ENCODE data around the gene MSL3B.

The MSL3B gene

GRCh38 chr2:233867993-233868532, at the start of gene MSL3B:
Gene MSL3B (minus strand): TSS chr2:233868386.
- TF ChIP-seq EGR1 (IDR thresholded peaks at IDR 0.05) (no peak), MAX (IDR thresholded peaks at IDR 0.05) (peak; percentile 58; the same call in 1 of the 2 replicates)

- TF ChIP-seq NFIC (IDR thresholded peaks at IDR 0.05), result no peak
- no peak for TF ChIP-seq FOXM1 (IDR thresholded peaks at IDR 0.05; ENCODE audit: borderline replicate concordance, low read depth)
- no peak for TF ChIP-seq EGR1 (IDR thresholded peaks at IDR 0.05)
- no peak for TF ChIP-seq TAF1 (IDR thresholded peaks at IDR 0.05; ENCODE audit: low read depth)
These were observed 48.9 kb upstream of the MSL3B start, which contains the start of gene TRPM8 for GRCh38 chr2:233917116-233917515. Gene TRPM8 (plus strand): TSS chr2:233917373. CDS start chr2:233926538, 9,165 bp downstream.

GRCh38 chr2:233915128-233915527, 46.9 kb upstream of the MSL3B start:
- TF ChIP-seq TEAD4 (IDR thresholded peaks at IDR 0.05) (no peak), USF1 (IDR thresholded peaks at IDR 0.05) (no peak), RAD21 (IDR thresholded peaks at IDR 0.05; ENCODE audit: low read depth) (peak; percentile 40)

- peak; percentile 97 for TF ChIP-seq REST (IDR thresholded peaks at IDR 0.05; ENCODE audit: low read depth)
- no peak for TF ChIP-seq TCF12 (IDR thresholded peaks at IDR 0.05; ENCODE audit: low read depth)
These were observed 44.7 kb upstream of the MSL3B start for GRCh38 chr2:233912691-233913423.

GRCh38 chr2:233907627-233908026, 39.4 kb upstream of the MSL3B start:
- TF ChIP-seq MAX (IDR thresholded peaks at IDR 0.05) (no peak), CEBPB (IDR thresholded peaks at IDR 0.05) (no peak), NFIC (IDR thresholded peaks at IDR 0.05) (no peak), FOXM1 (IDR thresholded peaks at IDR 0.05; ENCODE audit: borderline replicate concordance, low read depth) (no peak), TEAD4 (IDR thresholded peaks at IDR 0.05) (no peak)

GRCh38 chr2:233905945-233906344, 37.8 kb upstream of the MSL3B start:
- no peak for TF ChIP-seq REST (IDR thresholded peaks at IDR 0.05; ENCODE audit: low read depth)
- no peak for TF ChIP-seq CREB1 (IDR thresholded peaks at IDR 0.05; ENCODE audit: low read depth)
- no peak for TF ChIP-seq CEBPB (IDR thresholded peaks at IDR 0.05)
- no peak for TF ChIP-seq USF1 (IDR thresholded peaks at IDR 0.05)
- TF ChIP-seq FOXM1 (IDR thresholded peaks at IDR 0.05; ENCODE audit: borderline replicate concordance, low read depth), result no peak
- TF ChIP-seq EP300 (IDR thresholded peaks at IDR 0.05; ENCODE audit: borderline replicate concordance), result no peak
- no peak for TF ChIP-seq TAF1 (IDR thresholded peaks at IDR 0.05; ENCODE audit: low read depth)
- no peak for TF ChIP-seq MAX (IDR thresholded peaks at IDR 0.05)
- no peak for TF ChIP-seq TCF12 (IDR thresholded peaks at IDR 0.05; ENCODE audit: low read depth)
- no peak for TF ChIP-seq NFIC (IDR thresholded peaks at IDR 0.05)

GRCh38 chr2:233901884-233902283, 33.7 kb upstream of the MSL3B start:
- TF ChIP-seq USF1 (IDR thresholded peaks at IDR 0.05) (no peak), CEBPB (IDR thresholded peaks at IDR 0.05) (no peak), REST (IDR thresholded peaks at IDR 0.05; ENCODE audit: low read depth) (no peak), TAF1 (IDR thresholded peaks at IDR 0.05; ENCODE audit: low read depth) (no peak), TCF12 (IDR thresholded peaks at IDR 0.05; ENCODE audit: low read depth) (no peak), CREB1 (IDR thresholded peaks at IDR 0.05; ENCODE audit: low read depth) (no peak), ZBTB7A (IDR thresholded peaks at IDR 0.05; ENCODE audit: low read depth) (no peak)
